GM19395 (cell line): ENCODE data around the gene MSRB3.

Source experiments
- ATAC-seq: cut with Tn5 transposase; IDR thresholded peaks from one replicate; pipeline ENCODE4 v1.9.1; 2021; ENCODE audit warnings: mild to moderate bottlenecking, moderate library complexity; ENCODE audit not compliant: unreplicated experiment

Gene MSRB3

GRCh38 chr12:65492998-65493912 lies 214.8 kb downstream of the MSRB3 start:
- ATAC-seq, result no peak

DNA sequence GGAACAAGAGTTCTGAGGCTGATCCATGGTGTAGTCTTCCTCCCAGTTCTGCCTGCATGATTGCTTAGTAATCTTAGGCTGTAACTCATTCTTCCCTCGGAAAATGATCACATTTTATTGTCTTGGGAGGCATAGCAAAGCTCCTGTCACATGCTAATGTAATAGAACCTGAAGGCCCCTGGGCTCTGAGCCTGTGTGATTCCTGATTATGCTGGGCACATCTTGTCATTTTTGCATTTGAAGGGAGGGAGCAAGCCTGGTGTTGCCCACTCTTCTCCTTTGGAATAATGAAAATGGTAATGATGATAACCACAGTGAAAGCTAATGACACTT lies 215.4 kb downstream of the MSRB3 start:
- ATAC-seq, result no peak

DNA sequence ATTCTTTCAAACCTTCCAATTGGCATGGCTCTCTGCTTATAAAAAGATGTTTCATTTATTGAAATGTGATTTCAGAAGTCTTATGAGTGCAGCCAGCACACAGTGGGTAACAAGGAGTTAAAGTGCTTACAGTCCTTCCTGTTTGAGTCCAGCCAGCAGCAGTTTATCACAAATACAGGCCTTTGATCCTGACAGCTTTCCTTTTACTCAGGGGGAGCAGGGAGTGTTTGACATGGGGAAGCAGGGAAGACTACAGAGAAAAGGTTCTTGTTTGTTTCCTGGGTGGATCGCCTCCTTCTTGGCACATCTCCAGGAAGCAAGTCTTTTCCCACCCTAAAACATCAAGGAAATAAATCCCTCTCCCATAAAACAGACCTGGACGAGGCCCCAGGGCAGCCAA lies 216.1 kb downstream of the MSRB3 start:
- ATAC-seq, result no peak

DNA sequence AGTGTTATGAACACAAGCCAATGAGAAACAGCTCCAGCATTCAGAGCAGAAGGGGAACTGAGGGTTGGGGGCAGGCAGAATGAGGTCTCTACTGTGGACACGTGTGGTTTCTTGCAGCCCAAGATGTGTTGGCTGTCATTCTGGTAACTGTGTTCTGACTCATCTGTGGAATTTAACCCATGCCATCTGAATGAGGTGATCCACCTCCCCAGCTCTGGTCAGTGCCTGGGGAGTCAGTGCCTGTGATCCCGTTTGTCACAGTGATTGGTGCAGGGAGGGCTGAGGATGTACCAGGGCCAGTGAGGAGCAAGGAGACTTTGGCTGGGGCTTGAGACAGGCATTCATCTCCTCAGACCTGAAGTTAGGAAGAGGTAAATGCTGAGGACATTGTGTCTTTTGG lies 216.8 kb downstream of the MSRB3 start:
- ATAC-seq, result no peak

- no peak for ATAC-seq
Observed at GRCh38 chr12:65496617-65497016, 218.1 kb downstream of the MSRB3 start.

DNA sequence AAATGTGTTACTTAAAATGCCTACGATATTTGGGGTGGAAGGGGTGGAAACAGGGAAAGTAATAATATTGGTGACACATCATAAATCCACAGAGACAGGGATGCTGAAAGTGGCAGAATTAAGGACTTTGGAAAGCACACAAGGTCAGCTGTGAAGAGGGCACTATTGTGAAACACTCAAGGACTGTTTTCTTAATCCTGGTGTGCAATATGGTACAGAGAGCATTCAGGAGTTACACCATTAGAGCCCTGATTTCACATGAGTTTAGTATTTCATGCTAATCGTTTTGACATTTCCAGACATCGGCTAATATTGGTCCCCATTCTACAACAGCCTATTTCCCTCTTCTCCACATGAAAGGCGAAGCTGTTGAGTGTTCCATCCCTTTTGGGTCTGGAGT lies 219.2 kb downstream of the MSRB3 start:
- no peak for ATAC-seq

- no peak for ATAC-seq
Observed at GRCh38 chr12:65499167-65499566, 220.7 kb downstream of the MSRB3 start.

- no peak for ATAC-seq
Observed at GRCh38 chr12:65500091-65500900, 221.8 kb downstream of the MSRB3 start.

- no peak for ATAC-seq
Observed at GRCh38 chr12:65501093-65501621, 222.7 kb downstream of the MSRB3 start.

GRCh38 chr12:65501935-65502334 lies 223.5 kb downstream of the MSRB3 start:
- ATAC-seq, result no peak

DNA sequence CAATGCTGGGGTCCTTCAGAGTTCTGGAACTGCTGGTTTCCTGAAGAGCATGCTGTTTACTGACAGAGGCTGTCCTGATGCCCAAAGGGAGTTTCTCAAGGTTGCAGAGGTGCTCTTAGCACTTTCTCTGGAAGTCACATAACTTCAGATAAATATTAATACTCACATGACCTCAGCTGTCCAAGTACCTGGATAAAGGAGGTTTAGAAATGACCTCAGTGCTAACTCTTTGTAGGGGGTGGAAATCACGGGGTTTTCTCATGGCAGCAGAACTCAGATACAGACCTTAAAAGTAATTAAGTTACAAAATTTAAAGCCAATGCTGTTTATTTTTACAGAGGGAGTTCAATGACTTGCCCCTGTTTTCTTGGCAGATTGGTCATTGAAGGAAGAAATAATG lies 225.9 kb downstream of the MSRB3 start:
- no peak for ATAC-seq

- no peak for ATAC-seq
Observed at GRCh38 chr12:65505386-65506121, 227.1 kb downstream of the MSRB3 start.

- ATAC-seq, result no peak
Observed at GRCh38 chr12:65508276-65509035, 230.0 kb downstream of the MSRB3 start.

GRCh38 chr12:65510007-65510406 lies 231.5 kb downstream of the MSRB3 start:
- no peak for ATAC-seq

- ATAC-seq, result no peak
Observed at GRCh38 chr12:65510584-65511050, 232.1 kb downstream of the MSRB3 start.

- no peak for ATAC-seq
Observed at GRCh38 chr12:65511134-65511834, 232.8 kb downstream of the MSRB3 start.

GRCh38 chr12:65511912-65512311 lies 233.4 kb downstream of the MSRB3 start:
- no peak for ATAC-seq
